CD4-positive, alpha-beta T cell (primary cell): ENCODE results near the gene CACHD1. TPM values are rescaled to one million over a fixed set of nuclear protein-coding genes. Genes with fewer than 3 reads are reported as not detected.

Source experiments
- ATAC-seq: fragments of 200-7000 bp; cut with Tn5 transposase; one replicate; pipeline ENCODE4 v1.10.0; 2022; ENCODE audit warnings: mild to moderate bottlenecking; ENCODE audit not compliant: poor library complexity
- CTCF ChIA-PET: fragments of 350-600 bp; sonication (Branson Sonifier 250); formaldehyde crosslinking; loops from one replicate; lab custom pipeline; 2021; ENCODE audit warnings: antibody characterized with exemption, inconsistent platforms; lab: Charles Lee
- POLR2A ChIA-PET: fragments of 350-600 bp; sonication (Branson Sonifier 250); formaldehyde crosslinking; loops from one replicate; lab custom pipeline; 2021; ENCODE audit warnings: antibody characterized with exemption, inconsistent platforms; lab: Charles Lee
- DNase-seq, 14 experiments: peaks; one replicate each; pipeline ENCODE4 v3.0.0-alpha.2; 2013 to 2020; ENCODE audit warnings: mixed read lengths in 2 of 14
- H3K27ac ChIP-seq, 2 donors: one replicate each; pipeline versions ENCODE4 v1.5.1 to v1.7.0; 2013; ENCODE audit warnings: low read length in 2 of 2, low read depth in 1 of 2, mild to moderate bottlenecking in 1 of 2
- H3K27me3 ChIP-seq, 2 experiments: 1 replicate in 1 of 2; 2 replicates in 1 of 2; pipeline versions ENCODE4 v1.6.1 to v1.7.0; 2013; ENCODE audit warnings: low read length in 2 of 2, control low read depth in 1 of 2, mild to moderate bottlenecking in 1 of 2, moderate library complexity in 1 of 2; ENCODE audit not compliant: insufficient read depth in 2 of 2, control insufficient read depth in 1 of 2
- H3K36me3 ChIP-seq: one replicate; pipeline ENCODE4 v1.6.1; 2013; ENCODE audit warnings: low read length, control low read depth; ENCODE audit not compliant: insufficient read depth
- H3K4me1 ChIP-seq: one replicate; pipeline ENCODE4 v1.6.1; 2013; ENCODE audit warnings: low read length, control low read depth; ENCODE audit not compliant: insufficient read depth
- H3K4me3 ChIP-seq: one replicate; pipeline ENCODE4 v1.5.1; 2013; ENCODE audit warnings: mild to moderate bottlenecking, low read length, moderate library complexity
- H3K9me3 ChIP-seq, 2 experiments: 1 replicate in 1 of 2; 2 replicates in 1 of 2; pipeline versions ENCODE4 v1.6.1 to v1.7.0; 2013; ENCODE audit warnings: low read length in 2 of 2, mild to moderate bottlenecking in 2 of 2, control low read depth in 1 of 2, moderate library complexity in 1 of 2; ENCODE audit not compliant: control insufficient read depth in 1 of 2, insufficient read depth in 1 of 2
- H3K27ac Mint-ChIP-seq: one replicate; pipeline ENCODE4 v1.8.0; 2020; ENCODE audit warnings: mixed read lengths
- H3K27me3 Mint-ChIP-seq: one replicate; pipeline ENCODE4 v1.8.0; 2021; ENCODE audit warnings: mixed read lengths
- H3K36me3 Mint-ChIP-seq: one replicate; pipeline ENCODE4 v1.8.0; 2021; ENCODE audit warnings: low read depth, mixed read lengths
- H3K4me1 Mint-ChIP-seq: one replicate; pipeline ENCODE4 v1.8.0; 2021; ENCODE audit warnings: low read depth, mixed read lengths
- H3K4me3 Mint-ChIP-seq: one replicate; pipeline ENCODE4 v1.8.0; 2020; ENCODE audit warnings: mild to moderate bottlenecking, mixed read lengths
- H3K9me3 Mint-ChIP-seq: one replicate; pipeline ENCODE4 v1.8.0; 2020; ENCODE audit warnings: mixed read lengths
- intact Hi-C, 2 experiments: fragments of 100-400 bp; cut with DNase I in 1 of 2; cut with micrococcal nuclease in 1 of 2; formaldehyde crosslinking; loops; one replicate each; pipeline versions ENCODE4 v1.15.1 to v1.9.0; 2023 to 2025; cut with DNase I, micrococcal nuclease
- total RNA-seq, 174 experiments: library from RNA in 2 of 174; stranded (reverse) in 2 of 174; gene quantifications; one replicate each; pipeline ENCODE4 v1.2.3 and lab custom pipeline; 2021 to 2026
- TF ChIP-seq, protein P1 (sequence below): fragments of 200-600 bp; IDR thresholded peaks from one replicate; pipeline ENCODE4 v1.8.0; 2022; ENCODE audit warnings: antibody characterized with exemption, mild to moderate bottlenecking

The CACHD1 gene
- total RNA-seq, 2 experiments from 2014 or later, result 6.2 to 7.1 TPM

DNA sequence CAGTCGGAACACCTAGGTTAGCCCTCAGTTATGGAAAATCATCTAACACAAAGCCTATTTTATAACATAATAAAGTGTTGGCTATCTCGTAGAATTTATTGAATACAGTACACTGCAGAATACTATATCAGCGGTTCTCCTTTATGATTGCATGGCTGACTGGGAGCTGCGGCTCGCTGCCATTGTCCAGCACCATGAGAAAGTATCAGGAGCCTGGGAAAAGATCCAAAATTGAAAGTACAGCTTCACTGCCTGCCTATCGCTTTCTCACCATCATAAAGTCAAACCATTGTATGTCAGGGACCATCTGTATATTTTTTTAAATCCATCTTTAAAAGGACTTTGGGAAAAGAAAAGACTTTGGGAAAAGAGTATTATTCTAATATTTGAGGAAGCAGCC, 163.0 kb downstream of the CACHD1 start:
- Mint-ChIP-seq H3K27me3 (no peaks in the 10 kb centered on the region), H3K4me3 (no peak overlapping the region), H3K27ac (no peak overlapping the region), H3K4me1 (peaks cover 26% of the 10 kb centered on the region), H3K36me3 (peaks cover 31% of the 10 kb centered on the region), H3K9me3 (no peaks in the 10 kb centered on the region)
- Histone ChIP-seq H3K4me1 (peaks cover 4% of the 10 kb centered on the region), H3K27me3 (no peaks in the 10 kb centered on the region), H3K27ac (no peak overlapping the region), H3K4me3 (no peak overlapping the region), H3K36me3 (no peaks in the 10 kb centered on the region), H3K9me3 (no peaks in the 10 kb centered on the region)
- DNase-seq, result no peak
- no peak for ATAC-seq
- TF ChIP-seq, protein P1, sequence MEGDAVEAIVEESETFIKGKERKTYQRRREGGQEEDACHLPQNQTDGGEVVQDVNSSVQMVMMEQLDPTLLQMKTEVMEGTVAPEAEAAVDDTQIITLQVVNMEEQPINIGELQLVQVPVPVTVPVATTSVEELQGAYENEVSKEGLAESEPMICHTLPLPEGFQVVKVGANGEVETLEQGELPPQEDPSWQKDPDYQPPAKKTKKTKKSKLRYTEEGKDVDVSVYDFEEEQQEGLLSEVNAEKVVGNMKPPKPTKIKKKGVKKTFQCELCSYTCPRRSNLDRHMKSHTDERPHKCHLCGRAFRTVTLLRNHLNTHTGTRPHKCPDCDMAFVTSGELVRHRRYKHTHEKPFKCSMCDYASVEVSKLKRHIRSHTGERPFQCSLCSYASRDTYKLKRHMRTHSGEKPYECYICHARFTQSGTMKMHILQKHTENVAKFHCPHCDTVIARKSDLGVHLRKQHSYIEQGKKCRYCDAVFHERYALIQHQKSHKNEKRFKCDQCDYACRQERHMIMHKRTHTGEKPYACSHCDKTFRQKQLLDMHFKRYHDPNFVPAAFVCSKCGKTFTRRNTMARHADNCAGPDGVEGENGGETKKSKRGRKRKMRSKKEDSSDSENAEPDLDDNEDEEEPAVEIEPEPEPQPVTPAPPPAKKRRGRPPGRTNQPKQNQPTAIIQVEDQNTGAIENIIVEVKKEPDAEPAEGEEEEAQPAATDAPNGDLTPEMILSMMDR, result no peak
- intact Hi-C loops, result no loop called here
- POLR2A ChIA-PET, result no interaction called here
- CTCF ChIA-PET, result no interaction called here

- no peaks in the 10 kb centered on the region for H3K36me3 ChIP-seq
- intact Hi-C loops, result no loop called here
- no peaks in the 10 kb centered on the region for H3K9me3 ChIP-seq
- Mint-ChIP-seq H3K9me3 (no peaks in the 10 kb centered on the region), H3K4me3 (no peak overlapping the region), H3K27me3 (no peaks in the 10 kb centered on the region), H3K36me3 (peaks cover 24% of the 10 kb centered on the region), H3K4me1 (no peaks in the 10 kb centered on the region), H3K27ac (no peak overlapping the region)
- ChIA-PET POLR2A (no interaction called here), CTCF (no interaction called here)
- DNase-seq (no peak), ATAC-seq (no peak)
- no peak overlapping the region for H3K4me3 ChIP-seq
- TF ChIP-seq, protein P1, result no peak
- no peaks in the 10 kb centered on the region for H3K27me3 ChIP-seq
- no peaks in the 10 kb centered on the region for H3K4me1 ChIP-seq
- H3K27ac ChIP-seq, result no peak overlapping the region
Observed at GRCh38 chr1:64645735-64646134, 175.8 kb downstream of the CACHD1 start.

DNA sequence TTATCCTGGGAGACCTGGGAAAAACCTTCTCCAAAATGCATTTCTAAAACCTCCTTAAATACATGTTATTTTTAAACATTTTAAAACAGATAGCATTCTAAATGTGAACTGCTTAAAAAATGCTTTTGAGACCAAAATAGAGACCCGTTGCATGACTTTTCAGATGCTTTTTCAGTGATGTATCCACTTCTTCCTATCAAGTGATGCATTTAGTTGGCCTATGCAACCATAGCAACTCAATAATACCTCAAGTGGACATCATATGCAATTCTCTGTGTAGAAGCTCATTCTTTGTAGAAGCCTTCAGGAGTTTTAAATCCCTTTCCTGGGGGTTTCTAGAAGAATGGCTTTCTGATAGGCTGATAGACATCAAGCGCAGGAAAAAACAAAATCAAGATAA, 180.5 kb downstream of the CACHD1 start:
- Mint-ChIP-seq H3K4me3 (no peak overlapping the region), H3K27ac (no peak overlapping the region), H3K36me3 (peaks cover 25% of the 10 kb centered on the region), H3K27me3 (peaks cover 12% of the 10 kb centered on the region), H3K9me3 (no peaks in the 10 kb centered on the region), H3K4me1 (no peaks in the 10 kb centered on the region)
- TF ChIP-seq, protein P1, result no peak
- CTCF ChIA-PET, result no interaction called here
- H3K27ac ChIP-seq, result no peak overlapping the region
- H3K4me1 ChIP-seq, result no peaks in the 10 kb centered on the region
- ATAC-seq (no peak), DNase-seq (no peak)
- H3K4me3 ChIP-seq, result no peak overlapping the region
- H3K27me3 ChIP-seq, result no peaks in the 10 kb centered on the region
- H3K36me3 ChIP-seq, result no peaks in the 10 kb centered on the region
- intact Hi-C loops, result no loop called here
- no peaks in the 10 kb centered on the region for H3K9me3 ChIP-seq
- POLR2A ChIA-PET, result no interaction called here
